IPS-15b (cell line): ENCODE measurements around the gene SERINC4.
A peak's percentile ranks its signal among the peaks of the same experiment; 100 is the strongest.

Source experiments
- H3K27me3 ChIP-seq: one replicate; pipeline ENCODE4 v1.6.1; 2013; ENCODE audit warnings: low read length; ENCODE audit not compliant: control insufficient read depth, insufficient read depth
- H3K36me3 ChIP-seq: one replicate; pipeline ENCODE4 v1.6.1; 2013; ENCODE audit warnings: low read length; ENCODE audit not compliant: control insufficient read depth, insufficient read depth
- H3K4me1 ChIP-seq: one replicate; pipeline ENCODE4 v1.6.1; 2013; ENCODE audit warnings: mild to moderate bottlenecking, low read length; ENCODE audit not compliant: control insufficient read depth, insufficient read depth
- H3K4me3 ChIP-seq: one replicate; pipeline ENCODE4 v1.5.1; 2013; ENCODE audit warnings: low read depth, low read length
- H3K9ac ChIP-seq: one replicate; pipeline ENCODE4 v1.6.1; 2013; ENCODE audit warnings: low read depth, mild to moderate bottlenecking, low read length
- H3K9me3 ChIP-seq: one replicate; pipeline ENCODE4 v1.6.1; 2013; ENCODE audit warnings: mild to moderate bottlenecking, low read length; ENCODE audit not compliant: control insufficient read depth, insufficient read depth

Gene SERINC4

DNA sequence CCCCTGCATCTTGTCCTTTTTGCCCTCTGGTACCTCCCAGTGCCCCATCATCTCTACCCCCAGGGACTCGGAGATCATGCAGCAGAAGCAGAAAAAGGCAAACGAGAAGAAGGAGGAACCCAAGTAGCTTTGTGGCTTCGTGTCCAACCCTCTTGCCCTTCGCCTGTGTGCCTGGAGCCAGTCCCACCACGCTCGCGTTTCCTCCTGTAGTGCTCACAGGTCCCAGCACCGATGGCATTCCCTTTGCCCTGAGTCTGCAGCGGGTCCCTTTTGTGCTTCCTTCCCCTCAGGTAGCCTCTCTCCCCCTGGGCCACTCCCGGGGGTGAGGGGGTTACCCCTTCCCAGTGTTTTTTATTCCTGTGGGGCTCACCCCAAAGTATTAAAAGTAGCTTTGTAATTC lies 6.4 kb downstream of the SERINC4 start:
- H3K4me3 ChIP-seq: peak overlapping the region; percentile 97
- no peaks in the 10 kb centered on the region for H3K9me3 ChIP-seq
- H3K27me3 ChIP-seq: no peaks in the 10 kb centered on the region
- peaks cover 31% of the 10 kb centered on the region for H3K36me3 ChIP-seq
- H3K4me1 ChIP-seq: peaks cover 28% of the 10 kb centered on the region
- H3K9ac ChIP-seq: peak overlapping the region; percentile 98

DNA sequence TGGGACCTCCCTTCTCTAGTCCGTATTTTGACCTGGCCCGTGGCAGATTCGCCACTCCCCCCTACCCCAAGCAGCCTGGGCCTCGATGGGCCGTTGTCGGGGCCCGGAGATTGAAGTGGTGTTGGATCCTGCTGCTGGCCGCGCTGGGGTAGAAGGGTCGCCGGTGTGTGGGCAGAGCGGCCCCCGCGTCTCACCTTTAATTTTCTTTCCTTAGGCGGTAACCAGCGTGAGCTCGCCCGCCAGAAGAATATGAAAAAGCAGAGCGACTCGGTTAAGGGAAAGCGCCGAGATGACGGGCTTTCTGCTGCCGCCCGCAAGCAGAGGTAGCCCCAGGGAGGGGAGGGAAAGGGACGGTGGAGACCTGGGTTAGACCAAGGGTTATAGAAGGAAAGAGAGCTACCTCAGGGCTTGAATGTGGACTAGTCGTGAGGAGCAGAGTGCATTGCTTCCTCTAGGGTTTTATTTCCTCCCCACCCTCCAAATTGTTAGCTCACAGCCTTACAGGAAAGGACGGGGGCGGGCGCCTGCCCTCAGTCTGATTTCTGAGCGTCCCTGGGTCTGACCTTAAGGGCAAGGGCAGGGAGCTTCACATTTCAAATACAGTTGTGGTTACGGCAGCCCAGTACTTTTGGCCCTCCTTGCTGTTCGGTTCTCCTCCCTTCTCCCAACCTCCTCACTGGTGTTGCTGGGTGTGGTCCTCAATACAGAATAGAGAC lies 7.1 kb downstream of the SERINC4 start:
- Histone ChIP-seq H3K4me1 (peaks cover 28% of the 10 kb centered on the region), H3K4me3 (peak overlapping the region; percentile 97), H3K9me3 (no peaks in the 10 kb centered on the region), H3K36me3 (peaks cover 31% of the 10 kb centered on the region), H3K27me3 (no peaks in the 10 kb centered on the region), H3K9ac (peak overlapping the region; percentile 98)

DNA sequence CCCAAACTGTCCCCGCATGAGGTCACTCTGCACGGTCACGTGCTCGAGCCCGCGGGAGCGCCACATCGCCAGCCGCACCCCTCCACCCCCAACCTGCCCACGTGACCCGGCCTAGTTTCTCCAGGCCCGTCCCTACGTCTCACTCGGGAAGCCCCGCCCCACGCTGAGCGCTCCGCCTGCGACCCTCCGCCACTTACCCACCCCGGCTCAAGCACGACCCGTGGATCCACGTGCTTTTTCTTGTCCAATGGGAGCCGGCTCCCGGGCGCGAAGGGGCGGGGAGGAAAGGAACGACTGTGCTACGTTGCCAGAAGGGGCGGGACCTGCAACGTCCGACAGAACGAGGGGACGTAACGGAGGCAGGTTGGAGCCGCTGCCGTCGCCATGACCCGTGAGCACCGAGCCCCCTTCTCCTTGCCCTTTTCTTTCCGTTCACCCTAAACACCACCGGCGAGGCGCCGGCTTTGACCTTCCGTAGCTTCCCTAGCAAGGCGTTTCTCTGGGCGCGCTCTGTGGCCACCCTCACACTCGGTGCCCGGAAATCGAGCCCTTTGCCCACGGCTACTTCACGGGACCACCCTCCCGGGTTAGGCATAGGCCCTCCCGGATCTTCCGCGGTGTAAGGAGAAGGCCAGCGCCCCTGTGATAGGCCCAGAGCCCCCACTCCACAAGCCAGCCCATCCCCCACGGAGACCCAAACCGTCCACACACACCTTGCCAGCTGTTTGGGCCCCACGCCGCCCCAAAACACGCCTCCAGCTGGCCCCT lies 7.8 kb downstream of the SERINC4 start, which contains the start of gene SERF2:
Gene SERF2 (plus strand): TSS at position 328 of the 768 bp plus-strand sequence. CDS start 57 bp downstream, at position 385.
- Histone ChIP-seq H3K27me3 (no peaks in the 10 kb centered on the region), H3K9me3 (no peaks in the 10 kb centered on the region), H3K36me3 (peaks cover 29% of the 10 kb centered on the region), H3K4me3 (peak within 1 kb of the TSS; percentile 97), H3K9ac (peak within 1 kb of the TSS; percentile 98), H3K4me1 (peaks cover 28% of the 10 kb centered on the region)

DNA sequence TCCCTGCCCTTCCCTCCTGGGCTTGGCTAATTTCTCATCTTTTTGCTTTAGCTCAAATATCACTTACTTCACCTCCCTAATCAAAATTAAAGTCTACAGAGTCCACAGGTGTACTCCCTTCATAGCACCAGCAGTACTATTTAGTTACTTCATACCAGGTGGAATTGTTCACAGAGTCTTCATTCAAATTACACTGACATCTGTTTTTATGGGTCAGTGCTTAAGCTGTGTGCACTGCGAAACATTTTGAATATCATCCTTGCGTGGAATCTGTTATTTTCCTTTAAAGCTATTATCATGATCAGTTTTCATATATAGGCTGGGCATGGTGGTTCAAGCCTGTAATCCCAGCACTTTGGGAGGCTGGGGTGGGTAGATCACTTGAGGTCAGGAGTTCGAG lies 10.6 kb downstream of the SERINC4 start:
- Histone ChIP-seq H3K27me3 (no peaks in the 10 kb centered on the region), H3K36me3 (peaks cover 15% of the 10 kb centered on the region), H3K9me3 (no peaks in the 10 kb centered on the region), H3K9ac (no peak overlapping the region), H3K4me3 (no peak overlapping the region), H3K4me1 (peaks cover 8% of the 10 kb centered on the region)

DNA sequence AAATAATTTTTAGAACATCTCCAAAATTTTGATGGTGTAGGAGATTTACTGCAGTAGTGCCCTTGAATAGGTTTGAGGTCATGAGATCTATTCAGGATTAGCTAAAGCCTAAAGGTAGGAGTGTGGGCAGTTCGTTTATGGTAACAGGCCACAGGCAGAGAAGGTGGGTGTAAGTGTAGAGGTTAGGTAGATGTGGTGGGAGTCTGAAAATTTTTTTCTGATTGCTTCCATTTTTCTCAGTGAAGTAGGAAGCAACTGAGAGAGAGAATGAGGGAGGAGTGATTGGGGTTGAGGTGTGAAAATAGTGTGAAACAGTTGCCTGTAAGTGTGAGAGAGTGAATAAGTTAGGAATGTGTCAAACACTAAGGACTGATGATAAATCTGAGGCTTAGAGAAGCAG lies 21.0 kb downstream of the SERINC4 start:
- Histone ChIP-seq H3K4me1 (peaks cover 9% of the 10 kb centered on the region), H3K9ac (no peak overlapping the region), H3K27me3 (no peaks in the 10 kb centered on the region), H3K36me3 (no peaks in the 10 kb centered on the region), H3K9me3 (no peaks in the 10 kb centered on the region), H3K4me3 (no peak overlapping the region)

DNA sequence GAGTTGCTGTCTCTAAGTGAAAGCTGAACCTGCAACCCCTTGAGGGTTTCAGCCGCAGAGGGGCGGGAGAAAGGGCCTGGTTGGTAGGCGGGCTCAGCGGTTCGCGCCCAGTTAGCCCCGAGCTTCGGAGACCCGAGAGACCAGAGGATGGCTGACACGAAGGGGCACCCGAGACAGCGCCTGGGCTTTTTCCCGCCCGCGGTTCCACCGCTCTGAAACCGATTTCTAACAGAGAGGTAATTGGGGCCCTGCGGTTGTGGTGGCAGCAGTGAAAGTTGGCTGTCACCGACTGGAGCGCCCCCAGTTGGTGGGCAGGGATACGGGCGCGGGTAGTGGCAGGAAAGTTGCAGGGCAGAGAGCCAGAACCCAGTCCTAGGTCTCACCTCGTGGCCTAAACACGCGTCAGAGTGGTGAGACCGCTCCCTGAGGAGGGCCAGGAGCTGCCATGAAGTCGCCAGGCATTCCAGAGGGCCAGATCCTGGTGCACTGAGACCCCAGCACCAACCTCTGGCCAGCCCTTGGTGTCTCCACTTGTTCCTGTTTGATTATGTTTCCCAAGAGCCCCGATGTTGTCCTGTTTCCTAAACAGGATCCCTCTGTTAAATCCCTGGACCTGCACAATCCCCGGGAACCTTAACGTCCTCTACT lies 22.6 kb downstream of the SERINC4 start:
- H3K27me3 ChIP-seq: no peaks in the 10 kb centered on the region
- H3K9ac ChIP-seq: peak overlapping the region; percentile 47
- H3K4me1 ChIP-seq: peaks cover 9% of the 10 kb centered on the region
- H3K9me3 ChIP-seq: no peaks in the 10 kb centered on the region
- peak overlapping the region; percentile 83 for H3K4me3 ChIP-seq
- peaks cover 5% of the 10 kb centered on the region for H3K36me3 ChIP-seq

DNA sequence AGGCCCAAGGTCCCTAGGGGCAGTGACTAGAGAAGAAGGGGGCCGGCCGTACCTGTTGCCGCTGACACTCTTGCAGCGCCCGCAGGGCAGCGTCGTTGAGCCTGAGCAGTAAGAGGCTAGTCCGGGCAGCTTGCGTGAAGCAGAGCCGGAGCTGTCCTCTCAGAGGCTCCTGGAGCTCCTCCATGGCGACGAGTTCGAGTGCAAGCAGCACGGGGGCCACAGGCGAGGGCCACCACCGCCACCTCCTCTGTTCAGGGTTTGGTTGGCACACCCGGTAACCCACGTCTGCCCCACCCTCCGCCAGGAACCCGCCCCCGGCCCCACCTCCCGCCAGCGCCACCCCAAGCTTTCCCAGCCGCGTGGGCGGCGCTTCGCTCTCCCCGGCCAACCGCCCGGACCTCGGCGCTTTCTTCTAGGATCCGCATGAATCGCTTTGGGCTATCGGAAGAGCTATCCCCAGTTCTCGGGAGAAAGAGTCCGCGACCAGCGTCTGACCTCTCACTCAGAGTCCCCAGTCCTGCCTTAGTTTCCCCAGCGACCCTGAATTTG lies 23.2 kb downstream of the SERINC4 start, which contains the start of gene ELL3:
Gene ELL3 (minus strand): TSS at position 249 of the 549 bp plus-strand sequence. CDS start 65 bp downstream, at position 184.
- peak within 1 kb of the TSS; percentile 83 for H3K4me3 ChIP-seq
- H3K36me3 ChIP-seq: peaks cover 9% of the 10 kb centered on the region

DNA sequence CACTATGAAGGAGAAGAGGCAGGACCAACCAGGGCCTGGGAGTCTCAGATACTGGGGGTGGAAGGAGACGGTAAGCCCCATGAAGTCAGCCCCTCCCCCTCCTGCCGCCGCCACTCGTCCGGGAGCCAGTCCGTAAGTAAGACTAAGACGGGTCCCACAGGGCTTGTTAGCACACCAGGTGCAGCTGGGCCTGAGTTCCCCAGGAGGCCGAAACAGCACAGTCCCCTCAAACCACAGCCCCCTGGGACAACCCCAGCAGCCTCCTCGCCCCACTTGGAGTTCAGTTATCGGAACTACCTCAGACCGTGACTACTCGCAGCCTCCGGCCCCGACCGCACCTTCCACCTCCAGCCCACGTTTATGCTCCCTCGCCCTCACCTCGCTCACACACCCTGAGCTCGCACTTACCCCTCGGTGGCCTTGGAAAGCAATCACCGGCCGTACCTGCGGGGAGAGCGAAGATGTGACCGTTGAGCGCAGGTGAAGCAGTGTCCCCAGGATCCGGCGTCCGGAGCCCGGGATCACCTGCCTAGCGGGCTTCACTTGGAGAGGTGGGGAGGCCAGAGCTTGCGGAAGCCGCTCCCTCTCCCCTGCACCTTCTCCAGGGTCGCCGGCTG lies 23.8 kb downstream of the SERINC4 start:
- Histone ChIP-seq H3K36me3 (peaks cover 14% of the 10 kb centered on the region), H3K27me3 (no peaks in the 10 kb centered on the region), H3K9ac (no peak overlapping the region), H3K9me3 (no peaks in the 10 kb centered on the region), H3K4me1 (peaks cover 9% of the 10 kb centered on the region), H3K4me3 (peak overlapping the region; percentile 83)

More for the DNA sequence above, 23.2 kb downstream of the SERINC4 start, which contains the start of gene ELL3:
- no peaks in the 10 kb centered on the region for H3K9me3 ChIP-seq
- H3K27me3 ChIP-seq: no peaks in the 10 kb centered on the region
- H3K9ac ChIP-seq: peak within 1 kb of the TSS; percentile 47
- H3K4me1 ChIP-seq: peaks cover 9% of the 10 kb centered on the region

DNA sequence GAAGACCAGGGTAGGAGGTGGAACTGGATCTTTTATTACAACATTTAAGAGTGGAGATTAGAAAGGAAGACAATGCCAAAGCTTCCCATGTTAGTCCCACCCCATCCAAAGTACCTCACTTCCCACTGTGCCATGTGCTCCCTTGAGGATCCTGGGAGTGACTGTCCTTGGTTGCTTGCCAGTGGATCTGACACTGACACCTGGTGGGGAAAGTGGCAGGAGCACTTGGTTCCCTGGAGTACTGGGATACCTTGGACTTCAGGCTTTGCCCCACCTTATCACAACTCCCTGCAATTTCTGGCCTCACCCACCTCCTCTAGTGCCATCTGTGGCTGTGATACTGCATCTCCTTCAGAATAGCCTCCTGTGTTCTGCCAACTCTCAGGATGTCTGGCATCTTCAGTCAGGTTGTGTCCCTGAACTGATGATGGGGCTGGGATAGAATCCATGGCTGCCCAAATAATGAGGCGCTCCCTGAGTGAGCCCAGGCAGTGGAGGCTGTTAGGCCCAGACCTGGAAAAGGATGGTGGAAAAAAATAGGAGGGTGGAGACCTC lies 24.5 kb downstream of the SERINC4 start:
- H3K9ac ChIP-seq: no peak overlapping the region
- peaks cover 16% of the 10 kb centered on the region for H3K36me3 ChIP-seq
- peak overlapping the region; percentile 83 for H3K4me3 ChIP-seq

DNA sequence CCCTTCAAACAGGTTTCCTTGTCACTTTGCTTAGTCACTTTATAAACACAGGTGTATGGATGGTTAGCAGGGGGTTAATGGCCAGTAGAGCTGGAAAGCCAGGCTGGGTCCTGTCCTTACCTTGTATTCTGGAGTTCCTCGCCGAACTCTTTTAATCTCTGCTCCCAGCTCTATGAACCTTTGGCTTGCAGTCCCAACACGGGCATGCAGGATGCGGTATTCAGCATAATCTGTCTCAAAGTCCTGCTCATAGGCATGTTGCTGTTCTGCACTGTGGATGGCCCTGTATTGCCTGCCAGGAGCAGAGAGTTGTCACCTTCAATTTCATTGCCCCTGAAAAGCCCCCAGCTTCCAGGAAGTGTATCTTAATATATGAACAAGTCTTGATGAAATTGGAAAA lies 26.0 kb downstream of the SERINC4 start:
- H3K36me3 ChIP-seq: peaks cover 20% of the 10 kb centered on the region
- no peak overlapping the region for H3K9ac ChIP-seq
- H3K9me3 ChIP-seq: no peaks in the 10 kb centered on the region
- no peaks in the 10 kb centered on the region for H3K27me3 ChIP-seq
- H3K4me3 ChIP-seq: no peak overlapping the region
- peaks cover 9% of the 10 kb centered on the region for H3K4me1 ChIP-seq

More for the DNA sequence above, 24.5 kb downstream of the SERINC4 start:
- no peaks in the 10 kb centered on the region for H3K27me3 ChIP-seq
- no peaks in the 10 kb centered on the region for H3K9me3 ChIP-seq
- peaks cover 9% of the 10 kb centered on the region for H3K4me1 ChIP-seq

DNA sequence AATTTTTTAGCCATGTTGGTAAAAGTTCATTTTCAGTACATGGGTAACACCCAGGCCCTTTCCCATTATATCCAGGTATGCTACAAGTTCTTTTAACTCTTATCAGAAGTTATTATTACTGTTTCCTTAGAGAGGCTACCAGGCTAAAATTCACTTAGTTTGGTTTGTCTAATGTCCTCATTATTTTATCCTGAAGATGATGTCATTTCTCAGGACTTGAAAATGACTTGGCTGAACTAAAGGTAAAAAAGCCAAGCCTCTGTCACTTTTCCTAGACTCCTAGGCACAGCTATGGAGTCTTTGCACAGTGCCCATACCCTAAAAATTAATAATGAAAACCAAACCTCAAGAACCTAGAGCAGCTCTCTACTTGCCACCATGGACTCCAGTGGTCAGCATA lies 27.4 kb downstream of the SERINC4 start:
- H3K9ac ChIP-seq: no peak overlapping the region
- peaks cover 20% of the 10 kb centered on the region for H3K36me3 ChIP-seq
- H3K9me3 ChIP-seq: no peaks in the 10 kb centered on the region
- H3K27me3 ChIP-seq: no peaks in the 10 kb centered on the region
- H3K4me3 ChIP-seq: no peak overlapping the region
- H3K4me1 ChIP-seq: peaks cover 9% of the 10 kb centered on the region
